ENCODE data around the gene PAK3.

PAK3 gene

DNA sequence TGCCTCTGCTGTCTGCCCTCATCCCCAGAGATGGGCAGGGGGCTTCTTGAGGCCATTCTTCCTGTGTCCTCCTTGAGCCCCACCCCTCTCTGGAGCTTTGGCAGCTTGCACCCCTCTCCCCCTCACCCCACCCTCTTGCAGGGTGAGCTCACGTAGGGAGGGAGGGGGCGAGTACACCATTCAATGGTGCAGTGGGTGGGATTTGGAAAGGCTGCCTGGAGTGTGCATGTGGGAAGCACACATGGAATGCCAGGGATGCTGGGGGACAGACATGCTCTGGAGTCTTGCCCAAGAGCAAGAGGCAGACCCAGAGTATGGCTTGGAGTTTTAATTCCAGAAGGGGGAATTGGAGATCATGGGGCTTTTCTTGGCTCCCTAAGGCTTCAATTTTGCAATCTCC is 5.6 kb downstream of the PAK3 start:
- H3K4me1 ChIP-seq (ENCODE audit: control insufficient read depth in 5 of 5, insufficient read depth in 5 of 5, low read length in 5 of 5), result no peaks in the 10 kb centered on the region
- no peaks in the 10 kb centered on the region for H3K36me3 ChIP-seq (ENCODE audit: control insufficient read depth in 5 of 5, insufficient read depth in 5 of 5, low read length in 5 of 5)
- no peak overlapping the region for H3K9ac ChIP-seq (ENCODE audit: low read length in 5 of 5)
- no peak overlapping the region for H3K4me3 ChIP-seq (ENCODE audit: low read depth in 1 of 5, low read length in 5 of 5)
- no peaks in the 10 kb centered on the region for H3K9me3 ChIP-seq (ENCODE audit: control insufficient read depth in 5 of 5, low read length in 5 of 5)
- peaks cover 17 to 38% (median 22%) of the 10 kb centered on the region in 5 donors for H3K27me3 ChIP-seq (ENCODE audit: control insufficient read depth in 5 of 5, insufficient read depth in 4 of 5, low read length in 5 of 5)
- H3K27ac ChIP-seq (ENCODE audit: low read depth, low read length), result no peak overlapping the region

DNA sequence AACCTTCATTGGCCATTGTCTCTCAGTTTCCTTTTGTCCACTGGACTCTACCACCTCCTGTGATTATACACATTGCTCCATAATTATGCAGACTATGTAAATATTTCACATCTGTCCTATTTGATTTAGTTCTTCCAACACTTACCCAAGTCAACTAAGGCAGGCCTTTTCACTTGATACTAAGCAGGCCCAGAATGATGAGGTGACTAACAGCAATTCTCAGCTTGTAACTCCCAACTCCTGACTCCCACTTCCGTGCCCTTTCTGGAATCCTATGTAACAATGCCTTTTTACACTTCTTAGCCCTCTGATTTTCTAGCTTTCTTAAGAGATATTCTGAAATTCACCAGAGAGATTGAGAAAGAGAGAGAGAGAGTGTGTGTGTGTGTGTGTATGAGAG is 6.6 kb downstream of the PAK3 start:
- Histone ChIP-seq H3K4me1 (ENCODE audit: control insufficient read depth in 5 of 5, insufficient read depth in 5 of 5, low read length in 5 of 5) (no peaks in the 10 kb centered on the region), H3K9ac (ENCODE audit: low read length in 5 of 5) (no peak overlapping the region), H3K4me3 (ENCODE audit: low read depth in 1 of 5, low read length in 5 of 5) (no peak overlapping the region), H3K36me3 (ENCODE audit: control insufficient read depth in 5 of 5, insufficient read depth in 5 of 5, low read length in 5 of 5) (no peaks in the 10 kb centered on the region), H3K27ac (ENCODE audit: low read depth, low read length) (no peak overlapping the region), H3K27me3 (ENCODE audit: control insufficient read depth in 5 of 5, insufficient read depth in 4 of 5, low read length in 5 of 5) (peaks cover 14 to 36% (median 18%) of the 10 kb centered on the region in 5 donors), H3K9me3 (ENCODE audit: control insufficient read depth in 5 of 5, low read length in 5 of 5) (no peaks in the 10 kb centered on the region)

DNA sequence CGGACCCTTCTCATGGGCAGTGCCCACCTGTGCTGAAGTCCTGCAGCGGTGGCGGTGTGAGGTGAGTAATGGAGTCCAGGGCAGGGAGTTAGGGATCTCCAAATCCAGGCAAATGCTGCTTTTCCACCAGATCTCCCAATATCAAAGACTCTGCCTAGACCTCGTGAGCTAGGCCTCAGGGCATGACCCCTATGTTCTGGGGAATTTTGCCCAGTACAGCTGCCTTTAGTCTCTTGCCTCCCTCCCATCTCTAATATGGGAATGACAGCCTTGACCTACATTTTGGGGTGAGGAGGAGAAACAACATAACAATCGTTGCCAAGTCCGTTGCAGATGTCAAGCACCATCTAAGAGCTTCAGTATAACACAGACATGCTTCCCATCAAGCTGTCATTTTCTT is 7.3 kb downstream of the PAK3 start:
- no peak overlapping the region for H3K27ac ChIP-seq (ENCODE audit: low read depth, low read length)
- H3K36me3 ChIP-seq (ENCODE audit: control insufficient read depth in 5 of 5, insufficient read depth in 5 of 5, low read length in 5 of 5), result no peaks in the 10 kb centered on the region
- H3K4me1 ChIP-seq (ENCODE audit: control insufficient read depth in 5 of 5, insufficient read depth in 5 of 5, low read length in 5 of 5), result no peaks in the 10 kb centered on the region
- H3K9me3 ChIP-seq (ENCODE audit: control insufficient read depth in 5 of 5, low read length in 5 of 5), result no peaks in the 10 kb centered on the region
- H3K27me3 ChIP-seq (ENCODE audit: control insufficient read depth in 5 of 5, insufficient read depth in 4 of 5, low read length in 5 of 5), result peaks cover 10 to 30% (median 12%) of the 10 kb centered on the region in 5 donors
- H3K4me3 ChIP-seq (ENCODE audit: low read depth in 1 of 5, low read length in 5 of 5), result no peak overlapping the region
- H3K9ac ChIP-seq (ENCODE audit: low read length in 5 of 5), result no peak overlapping the region

DNA sequence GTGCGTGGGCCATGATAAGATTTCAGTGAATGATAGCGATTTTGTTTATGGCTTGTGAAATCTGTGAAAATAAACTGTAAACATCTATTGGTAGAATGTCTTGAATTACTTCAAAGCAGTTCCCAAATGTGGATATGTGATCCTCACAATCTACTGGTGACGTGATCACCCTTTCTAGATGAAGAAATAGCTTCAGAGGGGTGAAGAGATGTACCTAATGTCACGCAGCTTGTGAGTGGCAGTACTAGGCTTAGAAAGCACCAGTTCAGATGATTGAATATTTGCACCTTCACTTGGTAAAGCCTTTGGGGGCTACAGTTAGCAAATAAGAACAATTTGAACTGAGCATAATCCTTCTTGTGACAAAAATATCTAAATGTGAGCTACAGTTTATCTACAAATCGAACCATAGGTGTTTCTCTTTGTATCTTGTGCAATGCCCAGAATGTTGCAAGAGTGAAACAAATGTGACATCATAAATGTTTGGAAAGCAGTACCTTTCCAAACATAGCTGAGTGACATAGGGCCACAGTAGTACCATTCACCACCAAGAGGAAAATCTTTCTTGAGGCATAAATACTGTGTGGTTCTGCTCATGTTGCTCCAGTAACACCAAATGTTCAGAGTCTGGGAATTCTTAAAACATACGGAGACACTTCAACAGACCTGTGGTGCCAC is 14.2 kb downstream of the PAK3 start:
- Histone ChIP-seq H3K36me3 (ENCODE audit: control insufficient read depth in 5 of 5, insufficient read depth in 5 of 5, low read length in 5 of 5) (no peaks in the 10 kb centered on the region), H3K9ac (ENCODE audit: low read length in 5 of 5) (no peak overlapping the region), H3K27ac (ENCODE audit: low read depth, low read length) (no peak overlapping the region), H3K4me3 (ENCODE audit: low read depth in 1 of 5, low read length in 5 of 5) (no peak overlapping the region), H3K9me3 (ENCODE audit: control insufficient read depth in 5 of 5, low read length in 5 of 5) (no peaks in the 10 kb centered on the region), H3K4me1 (ENCODE audit: control insufficient read depth in 5 of 5, insufficient read depth in 5 of 5, low read length in 5 of 5) (no peaks in the 10 kb centered on the region), H3K27me3 (ENCODE audit: control insufficient read depth in 5 of 5, insufficient read depth in 4 of 5, low read length in 5 of 5) (peaks cover 0 to 16% (median 8%) of the 10 kb centered on the region in 5 donors)

DNA sequence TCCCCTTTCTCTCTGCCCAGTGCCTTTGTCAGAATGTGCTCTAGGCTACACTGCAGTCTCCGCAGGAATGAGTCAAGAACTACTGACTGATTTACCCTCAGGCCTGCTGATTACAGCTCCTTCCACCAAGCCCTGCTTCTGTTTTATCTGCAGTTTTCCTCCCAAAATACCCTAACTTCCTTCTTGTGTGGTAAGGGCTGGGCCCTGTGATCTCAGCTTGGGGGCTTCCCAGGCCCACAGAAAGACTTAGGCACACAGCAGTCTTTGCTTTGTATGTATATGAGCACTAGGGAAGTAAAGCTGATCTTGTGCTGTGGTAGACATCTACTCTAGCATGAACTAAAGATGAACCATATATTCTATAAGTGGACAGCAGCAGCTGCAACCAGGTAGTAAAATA is 18.8 kb downstream of the PAK3 start:
- H3K27me3 ChIP-seq (ENCODE audit: control insufficient read depth in 5 of 5, insufficient read depth in 4 of 5, low read length in 5 of 5), result peaks cover 0 to 24% (median 5%) of the 10 kb centered on the region in 5 donors
- no peaks in the 10 kb centered on the region for H3K4me1 ChIP-seq (ENCODE audit: control insufficient read depth in 5 of 5, insufficient read depth in 5 of 5, low read length in 5 of 5)
- H3K36me3 ChIP-seq (ENCODE audit: control insufficient read depth in 5 of 5, insufficient read depth in 5 of 5, low read length in 5 of 5), result no peaks in the 10 kb centered on the region
- no peaks in the 10 kb centered on the region for H3K9me3 ChIP-seq (ENCODE audit: control insufficient read depth in 5 of 5, low read length in 5 of 5)
- H3K9ac ChIP-seq (ENCODE audit: low read length in 5 of 5), result no peak overlapping the region
- no peak overlapping the region for H3K27ac ChIP-seq (ENCODE audit: low read depth, low read length)
- H3K4me3 ChIP-seq (ENCODE audit: low read depth in 1 of 5, low read length in 5 of 5), result no peak overlapping the region

DNA sequence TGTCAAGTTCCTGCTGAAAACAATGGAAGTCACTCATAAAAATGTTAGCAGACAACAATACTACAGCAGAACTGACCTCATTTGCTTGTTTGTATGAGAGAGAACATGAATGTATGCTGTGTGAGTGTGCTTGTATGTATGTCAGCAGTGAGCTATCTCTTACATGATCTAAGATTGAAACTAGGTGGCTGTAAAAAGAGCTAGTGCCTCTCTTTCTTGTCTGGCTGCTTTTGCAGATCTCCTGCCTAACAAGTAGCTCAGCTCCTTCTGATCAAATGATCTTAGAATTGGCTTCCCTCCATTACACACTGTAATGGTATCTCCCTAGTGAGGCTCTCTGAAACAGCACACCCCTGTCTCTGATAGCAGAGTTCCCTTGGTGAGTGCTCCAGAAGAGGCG is 20.7 kb downstream of the PAK3 start:
- Histone ChIP-seq H3K9me3 (ENCODE audit: control insufficient read depth in 5 of 5, low read length in 5 of 5) (no peaks in the 10 kb centered on the region), H3K36me3 (ENCODE audit: control insufficient read depth in 5 of 5, insufficient read depth in 5 of 5, low read length in 5 of 5) (no peaks in the 10 kb centered on the region), H3K4me1 (ENCODE audit: control insufficient read depth in 5 of 5, insufficient read depth in 5 of 5, low read length in 5 of 5) (no peaks in the 10 kb centered on the region), H3K27me3 (ENCODE audit: control insufficient read depth in 5 of 5, insufficient read depth in 4 of 5, low read length in 5 of 5) (peaks cover 0 to 14% (median 5%) of the 10 kb centered on the region in 5 donors), H3K9ac (ENCODE audit: low read length in 5 of 5) (no peak overlapping the region), H3K27ac (ENCODE audit: low read depth, low read length) (no peak overlapping the region), H3K4me3 (ENCODE audit: low read depth in 1 of 5, low read length in 5 of 5) (no peak overlapping the region)

DNA sequence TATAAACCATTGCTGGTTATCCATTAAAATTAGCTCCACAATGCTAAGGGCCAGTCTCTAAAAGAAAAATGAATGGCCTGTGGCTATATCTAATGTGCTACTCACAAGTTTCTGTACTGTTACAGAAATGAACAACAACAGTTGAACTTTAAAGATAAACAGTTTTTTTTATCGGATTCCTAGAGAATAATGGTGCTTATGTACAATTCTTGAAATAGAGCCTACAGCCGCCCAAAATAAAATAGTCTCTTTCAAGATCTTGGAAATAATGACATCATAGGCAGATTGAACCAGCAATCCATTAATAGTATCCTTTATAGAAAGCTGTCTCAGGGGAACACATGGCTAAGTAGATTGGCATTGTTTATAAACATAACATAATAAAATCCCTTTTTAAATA is 23.4 kb downstream of the PAK3 start:
- Histone ChIP-seq H3K36me3 (ENCODE audit: control insufficient read depth in 5 of 5, insufficient read depth in 5 of 5, low read length in 5 of 5) (no peaks in the 10 kb centered on the region), H3K9me3 (ENCODE audit: control insufficient read depth in 5 of 5, low read length in 5 of 5) (no peaks in the 10 kb centered on the region), H3K4me1 (ENCODE audit: control insufficient read depth in 5 of 5, insufficient read depth in 5 of 5, low read length in 5 of 5) (no peaks in the 10 kb centered on the region), H3K27ac (ENCODE audit: low read depth, low read length) (no peak overlapping the region), H3K27me3 (ENCODE audit: control insufficient read depth in 5 of 5, insufficient read depth in 4 of 5, low read length in 5 of 5) (peaks cover 5 to 14% (median 7%) of the 10 kb centered on the region in 5 donors), H3K4me3 (ENCODE audit: low read depth in 1 of 5, low read length in 5 of 5) (no peak overlapping the region), H3K9ac (ENCODE audit: low read length in 5 of 5) (no peak overlapping the region)

DNA sequence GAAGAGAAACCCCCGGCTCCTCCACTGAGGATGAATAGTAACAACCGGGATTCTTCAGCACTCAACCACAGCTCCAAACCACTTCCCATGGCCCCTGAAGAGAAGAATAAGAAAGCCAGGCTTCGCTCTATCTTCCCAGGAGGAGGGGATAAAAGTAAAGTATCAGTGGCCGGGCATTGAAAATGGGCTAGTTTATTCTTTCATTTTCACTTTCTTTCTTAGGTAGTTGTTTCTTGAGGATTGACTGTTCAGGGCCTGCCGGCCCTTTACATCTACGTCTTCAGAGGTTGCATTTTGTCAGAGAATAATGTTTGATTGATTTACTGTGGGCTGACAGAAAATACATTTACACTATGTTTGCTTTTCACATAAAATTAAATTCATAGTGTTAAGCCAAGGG is 27.1 kb downstream of the PAK3 start:
- H3K27me3 ChIP-seq (ENCODE audit: control insufficient read depth in 5 of 5, insufficient read depth in 4 of 5, low read length in 5 of 5), result peaks cover 0 to 11% (median 0%) of the 10 kb centered on the region in 5 donors
- no peak overlapping the region for H3K27ac ChIP-seq (ENCODE audit: low read depth, low read length)
- H3K4me3 ChIP-seq (ENCODE audit: low read depth in 1 of 5, low read length in 5 of 5), result no peak overlapping the region
- no peaks in the 10 kb centered on the region for H3K36me3 ChIP-seq (ENCODE audit: control insufficient read depth in 5 of 5, insufficient read depth in 5 of 5, low read length in 5 of 5)
- no peaks in the 10 kb centered on the region for H3K4me1 ChIP-seq (ENCODE audit: control insufficient read depth in 5 of 5, insufficient read depth in 5 of 5, low read length in 5 of 5)
- no peak overlapping the region for H3K9ac ChIP-seq (ENCODE audit: low read length in 5 of 5)
- no peaks in the 10 kb centered on the region for H3K9me3 ChIP-seq (ENCODE audit: control insufficient read depth in 5 of 5, low read length in 5 of 5)

DNA sequence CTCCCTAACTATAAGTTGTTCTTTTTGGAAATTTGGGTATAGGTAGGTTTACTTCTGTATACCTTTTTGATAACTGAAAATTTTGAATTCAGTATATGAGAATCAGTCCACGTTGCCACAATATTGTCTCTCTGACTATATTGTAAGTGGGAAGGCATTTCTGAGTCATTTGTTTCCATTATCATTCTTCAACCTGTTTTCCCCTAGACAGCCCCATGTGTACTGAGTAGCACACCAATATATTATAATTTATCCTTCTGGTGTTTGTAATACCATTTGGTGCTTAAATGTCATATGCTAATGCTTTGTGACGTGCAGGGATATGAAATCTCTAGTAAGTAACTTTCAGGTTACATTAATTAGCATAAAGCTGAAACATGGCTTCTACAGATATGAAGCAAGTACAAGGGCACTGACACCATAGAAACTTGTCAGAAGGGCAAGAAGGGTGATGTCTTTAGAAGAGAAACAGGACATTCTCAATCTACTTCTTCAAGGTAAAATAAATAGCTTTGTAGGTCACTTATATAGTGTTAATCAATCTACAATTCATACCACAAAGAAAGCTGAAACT is 27.7 kb downstream of the PAK3 start:
- no peak overlapping the region for H3K4me3 ChIP-seq (ENCODE audit: low read depth in 1 of 5, low read length in 5 of 5)
- no peak overlapping the region for H3K9ac ChIP-seq (ENCODE audit: low read length in 5 of 5)
- H3K27me3 ChIP-seq (ENCODE audit: control insufficient read depth in 5 of 5, insufficient read depth in 4 of 5, low read length in 5 of 5), result peaks cover 0 to 15% (median 0%) of the 10 kb centered on the region in 5 donors
- H3K9me3 ChIP-seq (ENCODE audit: control insufficient read depth in 5 of 5, low read length in 5 of 5), result no peaks in the 10 kb centered on the region
- H3K27ac ChIP-seq (ENCODE audit: low read depth, low read length), result no peak overlapping the region
- no peaks in the 10 kb centered on the region for H3K36me3 ChIP-seq (ENCODE audit: control insufficient read depth in 5 of 5, insufficient read depth in 5 of 5, low read length in 5 of 5)
- no peaks in the 10 kb centered on the region for H3K4me1 ChIP-seq (ENCODE audit: control insufficient read depth in 5 of 5, insufficient read depth in 5 of 5, low read length in 5 of 5)

DNA sequence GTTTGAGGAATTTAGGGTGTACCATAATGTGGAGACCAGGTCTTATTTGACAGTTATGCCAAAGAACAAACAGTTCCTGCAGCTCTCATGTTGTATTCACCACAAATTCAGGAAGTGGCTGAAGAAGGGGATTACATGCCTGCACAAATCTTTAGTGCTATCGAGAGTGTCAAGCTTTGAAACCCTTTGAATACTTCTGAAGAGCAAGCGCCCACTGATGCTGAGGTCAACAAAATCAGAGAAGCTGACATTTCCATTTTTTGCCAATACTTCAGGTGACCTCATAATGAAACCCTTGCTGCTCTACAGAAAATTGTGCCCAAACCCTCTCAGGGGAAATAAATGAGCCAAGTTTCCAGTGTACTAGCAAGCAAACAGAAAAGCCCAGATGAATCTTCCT is 28.4 kb downstream of the PAK3 start:
- Histone ChIP-seq H3K36me3 (ENCODE audit: control insufficient read depth in 5 of 5, insufficient read depth in 5 of 5, low read length in 5 of 5) (no peaks in the 10 kb centered on the region), H3K27me3 (ENCODE audit: control insufficient read depth in 5 of 5, insufficient read depth in 4 of 5, low read length in 5 of 5) (peaks cover 0 to 19% (median 4%) of the 10 kb centered on the region in 5 donors), H3K4me3 (ENCODE audit: low read depth in 1 of 5, low read length in 5 of 5) (no peak overlapping the region), H3K27ac (ENCODE audit: low read depth, low read length) (no peak overlapping the region), H3K4me1 (ENCODE audit: control insufficient read depth in 5 of 5, insufficient read depth in 5 of 5, low read length in 5 of 5) (no peaks in the 10 kb centered on the region), H3K9me3 (ENCODE audit: control insufficient read depth in 5 of 5, low read length in 5 of 5) (no peaks in the 10 kb centered on the region), H3K9ac (ENCODE audit: low read length in 5 of 5) (no peak overlapping the region)
